ENCODE results near the gene TCTN1. TPM values are rescaled to one million over a fixed set of nuclear protein-coding genes. Genes with fewer than 3 reads are reported as not detected.
"Not testable (repeated sequence)": the region's sequence is repeated elsewhere in the genome, so short reads cannot be mapped to it uniquely, and the experiment has no call there.

The TCTN1 gene
- total and polyA plus RNA-seq, 2 donors = 22.5 to 82.5 TPM

- Histone ChIP-seq H3K4me3 (ENCODE audit: low read depth, low read length) (no peak overlapping the region), H3K27ac (ENCODE audit: low read depth) (no peak overlapping the region), H3K4me1 (ENCODE audit: insufficient read depth) (no peaks in the 10 kb centered on the region), H3K36me3 (ENCODE audit: insufficient read depth) (no peaks in the 10 kb centered on the region)
- 80% methylated on average over 1 of the region's 1 CpG for WGBS
- no peak for DNase-seq (ENCODE audit: extremely low spot score)
These were observed 16.0 kb upstream of the TCTN1 start for GRCh38 chr12:110597885-110598284.

GRCh38 chr12:110599334-110599733 lies 14.6 kb upstream of the TCTN1 start:
- WGBS = 84% methylated on average over 4 of the region's 4 CpGs
- H3K36me3 ChIP-seq (ENCODE audit: insufficient read depth) = no peaks in the 10 kb centered on the region
- no peaks in the 10 kb centered on the region for H3K4me1 ChIP-seq (ENCODE audit: insufficient read depth)
- H3K4me3 ChIP-seq (ENCODE audit: low read depth, low read length) = no peak overlapping the region
- DNase-seq (ENCODE audit: extremely low spot score) = no peak
- H3K27ac ChIP-seq (ENCODE audit: low read depth) = no peak overlapping the region

- H3K27ac ChIP-seq (ENCODE audit: low read depth) = no peak overlapping the region
- no peaks in the 10 kb centered on the region for H3K4me1 ChIP-seq (ENCODE audit: insufficient read depth)
- WGBS = 34% methylated on average over 4 of the region's 4 CpGs
- no peak overlapping the region for H3K4me3 ChIP-seq (ENCODE audit: low read depth, low read length)
- no peaks in the 10 kb centered on the region for H3K36me3 ChIP-seq (ENCODE audit: insufficient read depth)
- no peak for DNase-seq (ENCODE audit: extremely low spot score)
These were observed 13.7 kb upstream of the TCTN1 start for GRCh38 chr12:110600254-110600653.

GRCh38 chr12:110602085-110602814 lies 11.7 kb upstream of the TCTN1 start:
- not testable (repeated sequence) for DNase-seq (ENCODE audit: extremely low spot score); H3K36me3 ChIP-seq (ENCODE audit: insufficient read depth); H3K4me3 ChIP-seq (ENCODE audit: low read depth, low read length)

GRCh38 chr12:110606253-110606611 lies 7.7 kb upstream of the TCTN1 start:
- Histone ChIP-seq H3K4me1 (ENCODE audit: insufficient read depth) (no peaks in the 10 kb centered on the region), H3K27ac (ENCODE audit: low read depth) (no peak overlapping the region), H3K36me3 (ENCODE audit: insufficient read depth) (no peaks in the 10 kb centered on the region), H3K4me3 (ENCODE audit: low read depth, low read length) (no peak overlapping the region)
- WGBS = 91% methylated on average over 8 of the region's 8 CpGs
- no peak for DNase-seq (ENCODE audit: extremely low spot score)

More at GRCh38 chr12:110602085-110602814, 11.7 kb upstream of the TCTN1 start:
- 60% methylated on average over 14 of the region's 14 CpGs for WGBS
- H3K4me1 ChIP-seq (ENCODE audit: insufficient read depth); H3K27ac ChIP-seq (ENCODE audit: low read depth): not testable (repeated sequence)

GRCh38 chr12:110613071-110613770 lies 708 bp upstream of the TCTN1 start:
- H3K4me3 ChIP-seq (ENCODE audit: low read depth, low read length) = peak overlapping the region; percentile 62
- H3K36me3 ChIP-seq (ENCODE audit: insufficient read depth) = no peaks in the 10 kb centered on the region
- DNase-seq (ENCODE audit: extremely low spot score) = no peak
- WGBS = 77% methylated on average over 23 of the region's 23 CpGs
- no peaks in the 10 kb centered on the region for H3K4me1 ChIP-seq (ENCODE audit: insufficient read depth)
- no peak overlapping the region for H3K27ac ChIP-seq (ENCODE audit: low read depth)

- no peak for DNase-seq (ENCODE audit: extremely low spot score)
- Histone ChIP-seq H3K27ac (ENCODE audit: low read depth) (no peak overlapping the region), H3K4me3 (ENCODE audit: low read depth, low read length) (no peak overlapping the region), H3K36me3 (ENCODE audit: insufficient read depth) (no peaks in the 10 kb centered on the region), H3K4me1 (ENCODE audit: insufficient read depth) (no peaks in the 10 kb centered on the region)
- WGBS = 91% methylated on average over 8 of the region's 8 CpGs
These were observed 1.2 kb downstream of the TCTN1 start for GRCh38 chr12:110615171-110615570.

- WGBS = 84% methylated on average over 5 of the region's 5 CpGs
These were observed 2.7 kb downstream of the TCTN1 start for GRCh38 chr12:110616471-110617115.

GRCh38 chr12:110619534-110619953 lies 5.6 kb downstream of the TCTN1 start:
- H3K4me1 ChIP-seq (ENCODE audit: insufficient read depth) = no peaks in the 10 kb centered on the region
- H3K27ac ChIP-seq (ENCODE audit: low read depth) = no peak overlapping the region
- DNase-seq (ENCODE audit: extremely low spot score) = no peak
- 82% methylated on average over 4 of the region's 4 CpGs for WGBS
- no peak overlapping the region for H3K4me3 ChIP-seq (ENCODE audit: low read depth, low read length)
- no peaks in the 10 kb centered on the region for H3K36me3 ChIP-seq (ENCODE audit: insufficient read depth)

More at GRCh38 chr12:110616471-110617115, 2.7 kb downstream of the TCTN1 start:
- H3K27ac ChIP-seq (ENCODE audit: low read depth) = no peak overlapping the region
- H3K4me1 ChIP-seq (ENCODE audit: insufficient read depth) = no peaks in the 10 kb centered on the region
- H3K4me3 ChIP-seq (ENCODE audit: low read depth, low read length) = no peak overlapping the region
- H3K36me3 ChIP-seq (ENCODE audit: insufficient read depth) = no peaks in the 10 kb centered on the region
- DNase-seq (ENCODE audit: extremely low spot score) = no peak

GRCh38 chr12:110622582-110622981 lies 8.7 kb downstream of the TCTN1 start:
- Histone ChIP-seq H3K36me3 (ENCODE audit: insufficient read depth) (no peaks in the 10 kb centered on the region), H3K4me3 (ENCODE audit: low read depth, low read length) (no peak overlapping the region), H3K4me1 (ENCODE audit: insufficient read depth) (no peaks in the 10 kb centered on the region), H3K27ac (ENCODE audit: low read depth) (no peak overlapping the region)
- no peak for DNase-seq (ENCODE audit: extremely low spot score)
- 88% methylated on average over 3 of the region's 3 CpGs for WGBS

GRCh38 chr12:110627500-110628195 lies 13.7 kb downstream of the TCTN1 start:
- 84% methylated on average over 8 of the region's 8 CpGs for WGBS
- Histone ChIP-seq H3K4me1 (ENCODE audit: insufficient read depth) (no peaks in the 10 kb centered on the region), H3K4me3 (ENCODE audit: low read depth, low read length) (no peak overlapping the region), H3K27ac (ENCODE audit: low read depth) (no peak overlapping the region), H3K36me3 (ENCODE audit: insufficient read depth) (no peaks in the 10 kb centered on the region)
- no peak for DNase-seq (ENCODE audit: extremely low spot score)

- DNase-seq (ENCODE audit: extremely low spot score) = no peak
- Histone ChIP-seq H3K27ac (ENCODE audit: low read depth) (no peak overlapping the region), H3K4me1 (ENCODE audit: insufficient read depth) (no peaks in the 10 kb centered on the region), H3K4me3 (ENCODE audit: low read depth, low read length) (no peak overlapping the region), H3K36me3 (ENCODE audit: insufficient read depth) (no peaks in the 10 kb centered on the region)
These were observed 21.1 kb downstream of the TCTN1 start for GRCh38 chr12:110635055-110635454.

- DNase-seq (ENCODE audit: extremely low spot score) = no peak
- H3K4me3 ChIP-seq (ENCODE audit: low read depth, low read length) = no peak overlapping the region
- H3K36me3 ChIP-seq (ENCODE audit: insufficient read depth) = no peaks in the 10 kb centered on the region
- no peak overlapping the region for H3K27ac ChIP-seq (ENCODE audit: low read depth)
- WGBS = 97% methylated on average over 5 of the region's 5 CpGs
- no peaks in the 10 kb centered on the region for H3K4me1 ChIP-seq (ENCODE audit: insufficient read depth)
These were observed 22.6 kb downstream of the TCTN1 start for GRCh38 chr12:110636516-110636915.

Data from urinary bladder (tissue), 4 donors.